NK-92 (cell line): ENCODE results near the gene U2SURP.
A peak's percentile ranks its signal among the peaks of the same experiment; 100 is the strongest.

ENCODE experiments used
- DNase-seq: peaks from one replicate; lab custom pipeline; 2025; ENCODE audit not compliant: unreplicated experiment; lab: John Stamatoyannopoulos, UW

U2SURP gene

GRCh38 chr3:143001369-143002082 lies at the start of gene U2SURP:
Gene U2SURP, plus strand, starts transcription at chr3:143001570. Its CDS starts 59 bp downstream, at chr3:143001629.
- peak; percentile 76 for DNase-seq

GRCh38 chr3:142951794-142952193 lies 49.6 kb upstream of the U2SURP start:
- DNase-seq: no peak

- DNase-seq: no peak
These were observed 48.8 kb upstream of the U2SURP start for GRCh38 chr3:142952272-142953193.

- DNase-seq: no peak
These were observed 47.9 kb upstream of the U2SURP start for GRCh38 chr3:142953443-142953842.

- no peak for DNase-seq
These were observed 42.7 kb upstream of the U2SURP start for GRCh38 chr3:142958707-142959106.

GRCh38 chr3:142960322-142960850 lies 41.0 kb upstream of the U2SURP start:
- no peak for DNase-seq

GRCh38 chr3:142961539-142961938 lies 39.8 kb upstream of the U2SURP start:
- DNase-seq: no peak

GRCh38 chr3:142962175-142962519 lies 39.2 kb upstream of the U2SURP start:
- DNase-seq: no peak

GRCh38 chr3:142962520-142963233 lies 38.7 kb upstream of the U2SURP start:
- DNase-seq: no peak

- DNase-seq: no peak
These were observed 38.2 kb upstream of the U2SURP start for GRCh38 chr3:142963234-142963515.

- no peak for DNase-seq
These were observed 37.6 kb upstream of the U2SURP start, which contains the start of gene PAQR9 for GRCh38 chr3:142963516-142964448. Gene PAQR9, minus strand, starts transcription at chr3:142963674. Its CDS starts 338 bp downstream, at chr3:142963336.

- DNase-seq: no peak
These were observed 35.8 kb upstream of the U2SURP start for GRCh38 chr3:142965581-142965980.

GRCh38 chr3:142966808-142967207 lies 34.6 kb upstream of the U2SURP start:
- no peak for DNase-seq

GRCh38 chr3:142968319-142969025 lies 32.9 kb upstream of the U2SURP start:
- DNase-seq: no peak

GRCh38 chr3:142971431-142971830 lies 29.9 kb upstream of the U2SURP start:
- DNase-seq: no peak

GRCh38 chr3:142972092-142972753 lies 29.1 kb upstream of the U2SURP start:
- DNase-seq: no peak

- no peak for DNase-seq
These were observed 28.0 kb upstream of the U2SURP start for GRCh38 chr3:142973217-142974009.

GRCh38 chr3:142975316-142975995 lies 25.9 kb upstream of the U2SURP start:
- no peak for DNase-seq
